ELF-1 (cell line): ENCODE measurements around the gene TUBA3E.
"Not testable (repeated sequence)": the region's sequence is repeated elsewhere in the genome, so short reads cannot be mapped to it uniquely, and the experiment has no call there.

ENCODE experiments used
- DNase-seq: peaks from one replicate; pipeline ENCODE4 v3.0.0-alpha.2; 2016; ENCODE audit warnings: low read depth, low spot score

The TUBA3E gene

GRCh38 chr2:130162486-130162885, 35.8 kb downstream of the TUBA3E start:
- not testable (repeated sequence) for DNase-seq

- peak; percentile 79 for DNase-seq
Measured at GRCh38 chr2:130160838-130161705, 37.2 kb downstream of the TUBA3E start.

- no peak for DNase-seq
Measured at GRCh38 chr2:130160131-130160530, 38.1 kb downstream of the TUBA3E start.

- not testable (repeated sequence) for DNase-seq
Measured at GRCh38 chr2:130159376-130159775, 38.9 kb downstream of the TUBA3E start.

GRCh38 chr2:130158631-130159030, 39.6 kb downstream of the TUBA3E start:
- DNase-seq, result no peak

GRCh38 chr2:130157825-130158514, 40.3 kb downstream of the TUBA3E start:
- DNase-seq, result not testable (repeated sequence)

- not testable (repeated sequence) for DNase-seq
Measured at GRCh38 chr2:130157354-130157753, 40.9 kb downstream of the TUBA3E start.

- DNase-seq, result no peak
Measured at GRCh38 chr2:130156624-130157004, 41.6 kb downstream of the TUBA3E start.

- DNase-seq, result peak; percentile 76
Measured at GRCh38 chr2:130155956-130156623, 42.1 kb downstream of the TUBA3E start.

GRCh38 chr2:130154773-130155765, 43.2 kb downstream of the TUBA3E start:
- no peak for DNase-seq

GRCh38 chr2:130154423-130154770, 43.8 kb downstream of the TUBA3E start:
- not testable (repeated sequence) for DNase-seq

GRCh38 chr2:130153721-130154422, 44.4 kb downstream of the TUBA3E start:
- not testable (repeated sequence) for DNase-seq

- DNase-seq, result no peak
Measured at GRCh38 chr2:130152816-130153595, 45.2 kb downstream of the TUBA3E start.

GRCh38 chr2:130152136-130152815, 46.0 kb downstream of the TUBA3E start:
- DNase-seq, result not testable (repeated sequence)

- not testable (repeated sequence) for DNase-seq
Measured at GRCh38 chr2:130151145-130151512, 47.1 kb downstream of the TUBA3E start.

GRCh38 chr2:130150181-130151144, 47.8 kb downstream of the TUBA3E start:
- no peak for DNase-seq

GRCh38 chr2:130148515-130148914, 49.7 kb downstream of the TUBA3E start:
- DNase-seq, result not testable (repeated sequence)

GRCh38 chr2:130145006-130145414, 53.2 kb downstream of the TUBA3E start, which contains the start of gene CCDC74B:
Gene CCDC74B (minus strand): TSS chr2:130145112. CDS start chr2:130144996, 116 bp downstream.
- peak; percentile 69 for DNase-seq
